Transverse colon (tissue), 3 donors: ENCODE measurements around the gene ZNF830.

Experiments used
- EP300 ChIP-seq: sonication (generic); formaldehyde crosslinking; IDR thresholded peaks from one replicate; pipeline ENCODE4 v1.6.1; 2017; ENCODE audit warnings: antibody characterized with exemption, low read depth
- POLR2A ChIP-seq: fragments of 450-650 bp; IDR thresholded peaks from one replicate; pipeline ENCODE4 v1.6.1; 2016; ENCODE audit warnings: antibody characterized with exemption, mild to moderate bottlenecking, moderate library complexity
- TF ChIP-seq, protein P1 (sequence below), 5 experiments: fragments of 200-600 bp in 3 of 5; fragments of 450-650 bp in 2 of 5; sonication (generic) in 3 of 5; IDR thresholded peaks; 1 replicate in 2 of 5; 2 replicates in 3 of 5; pipeline ENCODE4 v1.5.1; 2016 to 2017; ENCODE audit warnings: antibody characterized with exemption in 5 of 5, inconsistent platforms in 3 of 5, mild to moderate bottlenecking in 2 of 5, moderate library complexity in 1 of 5

- TF ChIP-seq, protein P1, sequence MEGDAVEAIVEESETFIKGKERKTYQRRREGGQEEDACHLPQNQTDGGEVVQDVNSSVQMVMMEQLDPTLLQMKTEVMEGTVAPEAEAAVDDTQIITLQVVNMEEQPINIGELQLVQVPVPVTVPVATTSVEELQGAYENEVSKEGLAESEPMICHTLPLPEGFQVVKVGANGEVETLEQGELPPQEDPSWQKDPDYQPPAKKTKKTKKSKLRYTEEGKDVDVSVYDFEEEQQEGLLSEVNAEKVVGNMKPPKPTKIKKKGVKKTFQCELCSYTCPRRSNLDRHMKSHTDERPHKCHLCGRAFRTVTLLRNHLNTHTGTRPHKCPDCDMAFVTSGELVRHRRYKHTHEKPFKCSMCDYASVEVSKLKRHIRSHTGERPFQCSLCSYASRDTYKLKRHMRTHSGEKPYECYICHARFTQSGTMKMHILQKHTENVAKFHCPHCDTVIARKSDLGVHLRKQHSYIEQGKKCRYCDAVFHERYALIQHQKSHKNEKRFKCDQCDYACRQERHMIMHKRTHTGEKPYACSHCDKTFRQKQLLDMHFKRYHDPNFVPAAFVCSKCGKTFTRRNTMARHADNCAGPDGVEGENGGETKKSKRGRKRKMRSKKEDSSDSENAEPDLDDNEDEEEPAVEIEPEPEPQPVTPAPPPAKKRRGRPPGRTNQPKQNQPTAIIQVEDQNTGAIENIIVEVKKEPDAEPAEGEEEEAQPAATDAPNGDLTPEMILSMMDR (IDR thresholded peaks at IDR 0.05): no peak
- TF ChIP-seq EP300: no peak
- no peak for TF ChIP-seq POLR2A
Measured at GRCh38 chr17:34974179-34974578, 12.8 kb downstream of the ZNF830 start.
